HFF-Myc (cell line): ENCODE data around the gene RAVER1.

Experiments
- DNase-seq: peaks from one replicate; pipeline ENCODE4 v3.0.0-alpha.2; 2011; ENCODE audit warnings: low read depth; ENCODE audit errors: extremely low read depth
- H3K4me3 ChIP-seq: replicated peaks from 2 replicates; pipeline ENCODE4 v1.5.1; 2011; ENCODE audit warnings: low read depth, mild to moderate bottlenecking, control low read depth, low read length
- CTCF ChIP-seq: IDR thresholded peaks from 2 replicates; pipeline ENCODE4 v1.5.1; 2012; ENCODE audit warnings: mild to moderate bottlenecking, low read depth, low read length, control low read depth; ENCODE audit errors: missing control alignments

Gene RAVER1

GRCh38 chr19:10279737-10280442 is 53.4 kb downstream of the RAVER1 start:
- H3K4me3 ChIP-seq = no peak overlapping the region
- DNase-seq = no peak

GRCh38 chr19:10278935-10279334 is 54.4 kb downstream of the RAVER1 start:
- no peak for TF ChIP-seq CTCF
- no peak overlapping the region for H3K4me3 ChIP-seq

More at GRCh38 chr19:10279737-10280442, 53.4 kb downstream of the RAVER1 start:
- no peak for TF ChIP-seq CTCF

GRCh38 chr19:10277795-10278589 is 55.3 kb downstream of the RAVER1 start:
- DNase-seq = no peak
- H3K4me3 ChIP-seq = no peak overlapping the region
- TF ChIP-seq CTCF = no peak

More at GRCh38 chr19:10278935-10279334, 54.4 kb downstream of the RAVER1 start:
- DNase-seq = no peak

- TF ChIP-seq CTCF = no peak
- H3K4me3 ChIP-seq = no peak overlapping the region
- DNase-seq = no peak
Observed at GRCh38 chr19:10274589-10274988, 58.7 kb downstream of the RAVER1 start.

- no peak for DNase-seq
- H3K4me3 ChIP-seq = peak overlapping the region; percentile 32
- TF ChIP-seq CTCF = no peak
Observed at GRCh38 chr19:10271543-10272086, 61.7 kb downstream of the RAVER1 start.

GRCh38 chr19:10270616-10271394 is 62.5 kb downstream of the RAVER1 start, which contains the start of gene ICAM1:
TSS of gene ICAM1 (plus strand) at chr19:10271120. CDS start at chr19:10271160, 40 bp downstream.
- peak within 1 kb of the TSS; percentile 32 for H3K4me3 ChIP-seq
- TF ChIP-seq CTCF = no peak
- no peak for DNase-seq
